GM19438 (cell line): ENCODE measurements around the gene PRKAG2.

ENCODE experiments used
- ATAC-seq: cut with Tn5 transposase; IDR thresholded peaks from one replicate; pipeline ENCODE4 v1.9.1; 2021; ENCODE audit warnings: low read depth; ENCODE audit not compliant: unreplicated experiment

Gene PRKAG2

GRCh38 chr7:151647006-151647405 is 229.9 kb downstream of the PRKAG2 start:
- no peak for ATAC-seq

GRCh38 chr7:151645311-151645710 is 231.6 kb downstream of the PRKAG2 start:
- no peak for ATAC-seq

GRCh38 chr7:151644554-151644953 is 232.4 kb downstream of the PRKAG2 start:
- no peak for ATAC-seq

GRCh38 chr7:151642746-151643145 is 234.2 kb downstream of the PRKAG2 start:
- no peak for ATAC-seq

GRCh38 chr7:151641587-151641986 is 235.3 kb downstream of the PRKAG2 start:
- no peak for ATAC-seq

- no peak for ATAC-seq
Observed at GRCh38 chr7:151637781-151638261, 239.1 kb downstream of the PRKAG2 start.

- ATAC-seq: no peak
Observed at GRCh38 chr7:151634643-151635042, 242.3 kb downstream of the PRKAG2 start.

- ATAC-seq: no peak
Observed at GRCh38 chr7:151633516-151633812, 243.5 kb downstream of the PRKAG2 start.

GRCh38 chr7:151632750-151633515 is 244.0 kb downstream of the PRKAG2 start:
- peak; percentile 62 for ATAC-seq

GRCh38 chr7:151631953-151632749 is 244.8 kb downstream of the PRKAG2 start:
- peak; percentile 61 for ATAC-seq

GRCh38 chr7:151631570-151631952 is 245.4 kb downstream of the PRKAG2 start:
- peak; percentile 23 for ATAC-seq

- ATAC-seq: no peak
Observed at GRCh38 chr7:151630851-151631569, 245.9 kb downstream of the PRKAG2 start.

- ATAC-seq: no peak
Observed at GRCh38 chr7:151630358-151630757, 246.6 kb downstream of the PRKAG2 start.

GRCh38 chr7:151629713-151630272 is 247.1 kb downstream of the PRKAG2 start:
- ATAC-seq: no peak

GRCh38 chr7:151628846-151629604 is 247.9 kb downstream of the PRKAG2 start:
- no peak for ATAC-seq

GRCh38 chr7:151626422-151627115 is 250.3 kb downstream of the PRKAG2 start:
- no peak for ATAC-seq

GRCh38 chr7:151625606-151626005 is 251.3 kb downstream of the PRKAG2 start:
- ATAC-seq: no peak

GRCh38 chr7:151624246-151624928 is 252.5 kb downstream of the PRKAG2 start:
- ATAC-seq: no peak

GRCh38 chr7:151623766-151624165 is 253.1 kb downstream of the PRKAG2 start:
- ATAC-seq: no peak
